Stimulated activated memory B cell treated with anti-CD40 and anti-IgM and Interleukin-4, amounts not matched to agents 10 μg/mL and 1 μg/mL and 100 μg/mL, for 72 hours (primary cell): ENCODE results near the gene CDK7.

Experiments
- ATAC-seq: fragments of 150-1000 bp; cut with Tn5 transposase; 2 replicates; pipeline ENCODE4 v1.10.0; 2021
- H3K27ac Mint-ChIP-seq: one replicate; pipeline ENCODE4 v1.8.0; 2022; ENCODE audit warnings: mild to moderate bottlenecking, mixed read lengths
- H3K27me3 Mint-ChIP-seq: one replicate; pipeline ENCODE4 v1.8.0; 2022; ENCODE audit warnings: mixed read lengths
- H3K36me3 Mint-ChIP-seq: one replicate; pipeline ENCODE4 v1.8.0; 2022; ENCODE audit warnings: mixed read lengths
- H3K4me1 Mint-ChIP-seq: one replicate; pipeline ENCODE4 v1.8.0; 2022; ENCODE audit warnings: mixed read lengths
- H3K4me3 Mint-ChIP-seq: one replicate; pipeline ENCODE4 v1.8.0; 2022; ENCODE audit warnings: mild to moderate bottlenecking, moderate library complexity, mixed read lengths
- H3K9me3 Mint-ChIP-seq: one replicate; pipeline ENCODE4 v1.8.0; 2022; ENCODE audit warnings: mixed read lengths

Gene CDK7

DNA sequence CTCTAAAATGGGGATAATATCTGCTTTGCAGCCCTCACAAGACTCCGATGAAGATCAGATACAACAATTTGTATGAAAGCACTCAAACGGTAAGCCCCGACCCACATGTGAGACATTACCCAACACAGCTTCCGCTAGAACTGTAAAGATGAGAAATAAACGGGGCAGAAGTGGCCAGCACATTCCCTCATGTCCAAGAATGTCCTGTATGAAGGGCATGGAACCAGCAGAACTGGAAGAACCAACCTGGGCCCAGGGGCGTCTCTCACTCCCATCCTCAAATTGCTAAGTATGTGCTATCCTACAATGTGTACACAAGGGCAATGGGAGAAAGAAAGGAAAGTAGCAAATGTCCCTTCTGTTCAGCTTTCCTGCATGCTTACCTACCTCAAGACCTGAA lies 64.9 kb downstream of the CDK7 start:
- Mint-ChIP-seq H3K9me3 (no peaks in the 10 kb centered on the region), H3K27me3 (no peaks in the 10 kb centered on the region), H3K4me3 (no peak overlapping the region), H3K27ac (no peak overlapping the region), H3K4me1 (no peaks in the 10 kb centered on the region), H3K36me3 (peaks cover 40% of the 10 kb centered on the region)
- ATAC-seq, result no peak

GRCh38 chr5:69300537-69301203 lies 66.0 kb downstream of the CDK7 start:
- Mint-ChIP-seq H3K4me1 (no peaks in the 10 kb centered on the region), H3K27me3 (no peaks in the 10 kb centered on the region), H3K4me3 (no peak overlapping the region), H3K36me3 (peaks cover 35% of the 10 kb centered on the region), H3K27ac (no peak overlapping the region), H3K9me3 (no peaks in the 10 kb centered on the region)
- ATAC-seq, result no peak

DNA sequence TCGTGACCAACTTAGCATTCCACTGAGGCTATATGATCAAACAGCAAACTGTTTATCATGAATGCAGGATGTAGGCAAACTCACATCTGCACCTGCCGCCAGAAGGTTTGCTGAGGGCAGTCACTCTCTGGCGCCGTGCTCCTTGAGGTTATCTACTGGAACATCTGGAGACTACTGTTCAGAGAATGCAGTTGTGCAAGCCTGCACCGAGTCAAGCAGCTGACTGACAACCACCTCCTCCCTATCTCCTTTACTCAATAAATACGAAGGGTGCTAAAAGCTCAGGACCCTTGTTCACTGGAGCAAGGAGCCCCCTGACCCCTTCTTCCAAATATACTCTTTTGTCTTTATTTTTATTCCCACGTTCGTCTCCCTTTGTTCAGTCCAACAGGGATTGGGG lies 70.8 kb downstream of the CDK7 start:
- H3K4me3 Mint-ChIP-seq, result no peak overlapping the region
- peaks cover 51% of the 10 kb centered on the region for H3K36me3 Mint-ChIP-seq
- H3K27ac Mint-ChIP-seq, result no peak overlapping the region
- H3K4me1 Mint-ChIP-seq, result no peaks in the 10 kb centered on the region
- peaks cover 5% of the 10 kb centered on the region for H3K9me3 Mint-ChIP-seq
- no peak for ATAC-seq
- H3K27me3 Mint-ChIP-seq, result no peaks in the 10 kb centered on the region

- Mint-ChIP-seq H3K9me3 (peaks cover 5% of the 10 kb centered on the region), H3K4me3 (no peak overlapping the region), H3K27me3 (no peaks in the 10 kb centered on the region), H3K27ac (no peak overlapping the region), H3K4me1 (no peaks in the 10 kb centered on the region), H3K36me3 (peaks cover 66% of the 10 kb centered on the region)
- no peak for ATAC-seq
Observed at GRCh38 chr5:69308046-69308553, 73.4 kb downstream of the CDK7 start.

DNA sequence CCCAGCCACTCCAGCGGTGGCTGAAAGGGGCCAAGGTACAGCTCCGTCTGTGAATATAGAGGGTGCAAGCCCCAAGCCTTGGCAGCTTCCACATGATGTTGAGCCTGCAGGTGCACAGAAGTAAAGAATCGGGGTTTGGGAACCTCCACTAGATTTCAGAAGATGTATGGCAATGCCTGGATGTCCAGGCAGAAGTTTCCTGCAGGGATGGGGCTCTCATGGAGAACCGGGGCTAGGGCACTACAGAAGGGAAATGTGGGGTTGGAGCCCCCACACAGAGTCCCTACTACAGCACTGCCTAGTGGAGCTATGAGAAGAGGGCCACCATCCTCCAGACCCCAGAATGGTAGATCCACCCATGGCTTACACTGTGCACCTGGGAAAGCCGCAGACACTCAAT lies 74.7 kb downstream of the CDK7 start:
- ATAC-seq, result no peak
- Mint-ChIP-seq H3K36me3 (peaks cover 75% of the 10 kb centered on the region), H3K9me3 (peaks cover 5% of the 10 kb centered on the region), H3K27ac (no peak overlapping the region), H3K4me1 (no peaks in the 10 kb centered on the region), H3K27me3 (no peaks in the 10 kb centered on the region), H3K4me3 (no peak overlapping the region)

- no peak overlapping the region for H3K27ac Mint-ChIP-seq
- no peak for ATAC-seq
Observed at GRCh38 chr5:69312459-69313160, 77.9 kb downstream of the CDK7 start.

GRCh38 chr5:69313428-69313827 lies 78.7 kb downstream of the CDK7 start:
- Mint-ChIP-seq H3K4me3 (no peak overlapping the region), H3K9me3 (peaks cover 4% of the 10 kb centered on the region), H3K27me3 (no peaks in the 10 kb centered on the region), H3K36me3 (peaks cover 59% of the 10 kb centered on the region), H3K27ac (no peak overlapping the region), H3K4me1 (no peaks in the 10 kb centered on the region)
- ATAC-seq, result no peak

More at GRCh38 chr5:69312459-69313160, 77.9 kb downstream of the CDK7 start:
- Mint-ChIP-seq H3K9me3 (peaks cover 5% of the 10 kb centered on the region), H3K4me1 (no peaks in the 10 kb centered on the region), H3K4me3 (no peak overlapping the region), H3K27me3 (no peaks in the 10 kb centered on the region), H3K36me3 (peaks cover 67% of the 10 kb centered on the region)

DNA sequence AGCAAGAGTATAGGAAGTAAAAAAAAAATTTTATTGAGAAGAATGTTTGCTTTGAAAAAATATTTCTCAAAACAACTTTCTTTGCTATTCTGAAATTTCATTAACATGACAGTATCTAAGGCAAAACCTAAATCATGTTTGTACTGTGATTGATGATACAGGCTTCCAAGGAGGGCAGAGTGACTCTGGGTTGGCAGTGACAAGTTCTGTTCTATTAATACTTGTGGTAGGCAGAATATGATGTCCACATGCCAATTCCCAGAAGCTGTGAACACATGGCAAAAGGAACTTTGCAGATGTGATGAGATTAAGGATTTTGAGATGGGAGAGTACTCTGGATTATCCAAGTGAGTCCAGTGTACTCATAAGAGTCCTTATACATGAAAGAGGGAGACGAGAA lies 81.3 kb downstream of the CDK7 start:
- Mint-ChIP-seq H3K27me3 (no peaks in the 10 kb centered on the region), H3K36me3 (peaks cover 49% of the 10 kb centered on the region), H3K4me1 (no peaks in the 10 kb centered on the region), H3K4me3 (no peak overlapping the region), H3K9me3 (no peaks in the 10 kb centered on the region), H3K27ac (no peak overlapping the region)
- no peak for ATAC-seq

DNA sequence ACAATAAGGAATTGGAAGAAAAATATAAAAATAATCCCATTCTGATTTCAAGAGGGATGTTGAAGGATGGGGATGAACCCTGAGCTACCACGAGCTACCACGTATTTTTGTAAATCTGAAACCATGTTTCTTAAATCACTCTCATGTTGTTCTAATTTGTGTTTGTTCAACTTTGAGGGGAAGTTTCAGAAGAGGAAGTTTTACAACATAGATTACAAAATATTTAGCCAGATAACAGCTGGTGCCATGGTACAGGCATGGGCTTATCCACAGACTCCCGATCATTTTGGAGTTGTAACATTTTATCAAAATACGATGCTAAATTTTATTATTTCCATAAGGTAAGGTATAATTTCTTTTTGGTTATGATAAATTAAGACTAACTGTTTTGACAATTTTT lies 82.7 kb downstream of the CDK7 start:
- no peak for ATAC-seq
- H3K27ac Mint-ChIP-seq, result no peak overlapping the region
- H3K4me1 Mint-ChIP-seq, result no peaks in the 10 kb centered on the region
- no peaks in the 10 kb centered on the region for H3K27me3 Mint-ChIP-seq
- no peaks in the 10 kb centered on the region for H3K9me3 Mint-ChIP-seq
- no peak overlapping the region for H3K4me3 Mint-ChIP-seq
- H3K36me3 Mint-ChIP-seq, result peaks cover 41% of the 10 kb centered on the region

GRCh38 chr5:69326365-69326764 lies 91.7 kb downstream of the CDK7 start:
- no peak for ATAC-seq
- no peaks in the 10 kb centered on the region for H3K36me3 Mint-ChIP-seq
- no peaks in the 10 kb centered on the region for H3K27me3 Mint-ChIP-seq
- H3K9me3 Mint-ChIP-seq, result no peaks in the 10 kb centered on the region
- no peak overlapping the region for H3K27ac Mint-ChIP-seq
- H3K4me3 Mint-ChIP-seq, result no peak overlapping the region
- H3K4me1 Mint-ChIP-seq, result peaks cover under 1% of the 10 kb centered on the region
